Mesenteric fat pad (tissue), 1 donor: ENCODE data around the gene MARCHF11. TPM values are rescaled to one million over a fixed set of nuclear protein-coding genes. Genes with fewer than 3 reads are reported as not detected.

Experiments used
- DNase-seq: peaks from one replicate; pipeline ENCODE4 v3.0.0-alpha.2; 2020; ENCODE audit warnings: low spot score
- total RNA-seq: library from RNA; stranded (reverse); fragmentation: NEBNext Ultra II Directional; extraction: Animal tissue kit (Norgen Biotek cat#: 25700); gene quantifications from one replicate; pipeline ENCODE4 v1.2.1, GENCODE V29; 2021
- donor health status: DM: yes; HTN: yes; CAD: no.

The MARCHF11 gene
- total RNA-seq, 1 donor from 2014 or later = not detected

DNA sequence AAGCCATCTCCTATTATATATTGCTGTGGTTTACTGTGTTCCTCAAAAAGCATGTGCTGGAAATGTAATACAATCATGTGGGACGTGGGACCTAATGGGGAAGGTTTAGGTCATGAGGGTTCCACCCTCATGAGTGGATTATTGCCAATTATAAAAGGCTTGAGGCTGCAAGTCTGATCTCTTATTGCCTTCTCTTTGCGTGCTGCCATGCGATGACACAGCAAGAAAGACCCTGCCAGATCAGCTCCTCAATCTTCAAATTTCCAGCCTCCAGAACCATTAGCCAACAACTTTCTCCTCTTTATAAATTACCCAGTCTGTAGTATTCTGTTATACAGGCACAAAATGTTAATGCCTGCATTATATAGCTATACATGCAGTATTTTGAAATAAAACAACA, 45.4 kb downstream of the MARCHF11 start:
- no peak for DNase-seq

DNA sequence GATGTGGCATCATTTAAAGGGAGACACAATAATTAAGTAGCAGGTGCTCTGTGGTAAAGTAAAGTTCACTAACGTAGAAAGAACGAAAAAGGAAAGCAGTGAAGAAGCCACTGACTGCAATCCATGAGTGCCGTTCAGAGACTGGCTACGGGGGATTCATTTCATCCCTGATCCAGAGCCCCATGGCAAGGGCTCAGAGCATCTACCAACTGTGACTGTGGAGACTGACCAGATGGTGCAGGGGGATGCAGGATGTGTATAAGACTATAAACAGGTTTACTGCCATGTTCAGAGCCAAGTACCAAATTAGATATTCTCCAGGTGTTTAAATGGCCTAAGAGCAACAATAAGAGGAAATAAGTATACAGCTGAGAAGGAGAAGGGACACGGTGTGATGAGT, 47.7 kb downstream of the MARCHF11 start:
- DNase-seq = no peak

- DNase-seq = no peak
Observed at GRCh38 chr5:16128944-16129343, 50.6 kb downstream of the MARCHF11 start.

DNA sequence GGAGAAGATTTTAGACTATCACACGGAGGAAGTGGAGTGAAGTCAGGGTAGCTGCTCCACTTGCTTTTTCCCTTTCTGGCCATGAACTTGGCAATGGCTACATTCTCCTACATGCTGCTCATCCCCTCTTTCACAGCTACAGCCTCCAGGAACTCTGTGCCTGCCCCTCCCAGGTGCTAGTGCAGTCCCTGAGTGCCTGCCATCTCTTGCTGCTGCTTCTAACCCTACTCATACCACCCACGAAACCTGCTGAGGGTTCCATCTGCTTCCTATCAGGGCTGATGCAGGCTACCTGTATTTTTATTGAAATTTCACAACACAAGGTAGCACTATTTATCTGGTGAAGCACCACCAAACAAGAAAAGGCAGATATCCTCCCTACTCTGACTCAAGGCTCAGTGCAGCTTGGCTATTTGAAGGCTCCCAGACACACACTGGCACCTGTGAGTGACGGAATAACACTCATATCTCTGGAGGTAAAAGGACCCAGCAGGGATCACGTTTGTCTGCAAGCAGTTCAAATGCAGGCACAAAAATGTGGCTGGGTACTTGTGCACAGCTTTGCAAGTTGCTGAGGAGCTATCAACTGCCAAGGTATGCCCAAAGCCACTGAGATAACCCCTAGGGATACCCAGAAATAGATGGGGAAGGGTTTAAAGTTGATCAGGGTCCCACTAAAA, 51.6 kb downstream of the MARCHF11 start:
- DNase-seq = no peak

- no peak for DNase-seq
Observed at GRCh38 chr5:16120579-16120978, 59.0 kb downstream of the MARCHF11 start.

DNA sequence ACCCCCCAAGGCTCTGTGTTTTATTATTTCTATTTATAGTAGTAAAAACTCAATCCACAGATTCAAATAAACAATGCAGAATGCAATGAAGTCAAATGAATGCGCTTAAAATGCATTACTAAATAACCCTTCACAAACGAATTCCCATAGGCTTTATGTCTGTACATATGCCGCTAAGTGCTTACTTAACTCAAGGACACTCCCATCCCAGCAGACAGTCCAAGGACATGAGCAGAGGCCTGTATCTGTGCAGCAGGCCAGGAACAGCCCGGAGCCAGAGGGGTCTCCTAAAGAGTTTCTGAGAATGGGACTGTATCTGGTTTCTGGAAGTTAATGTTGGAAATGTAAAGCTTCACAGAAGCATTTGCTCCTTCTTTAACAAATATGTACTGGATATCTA, 59.8 kb downstream of the MARCHF11 start:
- DNase-seq = no peak

DNA sequence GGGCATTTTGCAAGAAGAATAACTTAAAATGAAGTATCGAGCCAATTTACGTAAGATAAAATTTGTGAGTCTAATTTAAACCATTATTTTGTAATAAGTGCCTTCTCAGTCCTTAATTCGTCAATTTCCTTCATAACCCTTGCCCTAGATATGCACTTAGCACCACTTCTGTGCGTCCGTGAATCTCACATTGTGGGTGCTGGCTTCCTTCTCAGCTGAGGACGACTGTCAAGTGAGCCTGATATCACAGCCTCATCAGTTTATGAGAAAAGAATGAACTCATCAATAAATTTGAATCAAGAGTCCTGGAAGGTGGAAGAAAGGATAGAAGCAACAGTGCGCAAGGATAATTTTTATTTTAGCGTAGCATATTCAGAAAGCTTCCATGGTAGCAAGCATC, 64.5 kb downstream of the MARCHF11 start:
- DNase-seq = no peak

DNA sequence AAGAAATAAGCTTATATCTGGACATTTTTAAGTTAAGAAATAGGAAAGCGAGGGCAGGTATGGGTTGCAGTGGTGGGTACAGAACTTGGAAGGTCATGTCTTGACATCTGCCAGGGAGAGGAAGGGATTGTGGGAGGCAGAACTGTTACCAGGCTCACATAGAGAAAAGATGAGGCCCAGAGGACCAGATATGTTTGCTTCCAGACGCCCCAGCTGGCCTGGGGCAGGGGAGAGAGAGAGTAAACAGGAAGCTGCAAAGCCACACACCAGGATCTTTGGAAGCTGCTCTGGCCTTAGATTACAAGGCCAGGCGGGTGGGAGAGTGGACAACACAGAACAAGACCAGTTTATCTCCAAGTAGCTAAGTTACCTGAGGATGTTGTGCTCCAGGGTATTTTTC, 71.2 kb downstream of the MARCHF11 start:
- DNase-seq = no peak

DNA sequence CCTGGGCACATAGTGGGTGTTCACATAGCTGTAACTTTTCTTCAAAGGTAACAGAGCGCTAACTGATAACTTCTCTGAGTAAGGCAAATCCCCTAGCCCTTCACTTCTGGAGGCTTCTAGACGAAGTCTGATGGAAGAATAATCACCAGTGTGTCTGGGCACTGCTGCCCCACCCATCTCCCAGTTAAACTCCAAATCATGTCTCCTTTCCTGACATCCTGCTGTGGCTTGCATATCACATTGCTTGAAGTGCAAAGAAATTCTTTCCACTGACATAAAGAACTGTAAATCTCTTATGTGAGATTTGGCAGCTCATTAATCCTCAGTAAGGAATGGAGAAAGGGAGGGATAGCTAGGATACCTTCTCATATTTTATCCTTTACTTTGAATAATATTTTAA, 74.6 kb downstream of the MARCHF11 start:
- DNase-seq = no peak

DNA sequence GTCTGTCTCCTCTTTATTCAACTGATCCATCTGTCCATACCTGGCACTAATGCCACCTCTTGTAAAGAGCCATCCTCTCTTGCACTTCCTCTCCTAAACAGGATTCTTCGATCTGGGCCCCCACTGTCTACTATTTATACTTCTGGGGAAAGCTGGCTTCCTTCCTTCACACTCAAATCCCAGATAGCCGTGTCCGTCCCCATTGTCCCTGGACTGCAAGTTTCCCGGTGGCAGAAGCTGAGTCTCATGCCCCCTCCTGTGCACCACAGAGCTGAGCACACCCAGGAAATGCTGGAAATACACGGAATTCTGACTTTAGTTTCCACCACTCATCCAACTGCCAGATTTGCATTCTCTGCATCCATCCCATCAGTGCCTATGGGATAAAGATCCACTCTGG, 84.0 kb downstream of the MARCHF11 start:
- DNase-seq = no peak

DNA sequence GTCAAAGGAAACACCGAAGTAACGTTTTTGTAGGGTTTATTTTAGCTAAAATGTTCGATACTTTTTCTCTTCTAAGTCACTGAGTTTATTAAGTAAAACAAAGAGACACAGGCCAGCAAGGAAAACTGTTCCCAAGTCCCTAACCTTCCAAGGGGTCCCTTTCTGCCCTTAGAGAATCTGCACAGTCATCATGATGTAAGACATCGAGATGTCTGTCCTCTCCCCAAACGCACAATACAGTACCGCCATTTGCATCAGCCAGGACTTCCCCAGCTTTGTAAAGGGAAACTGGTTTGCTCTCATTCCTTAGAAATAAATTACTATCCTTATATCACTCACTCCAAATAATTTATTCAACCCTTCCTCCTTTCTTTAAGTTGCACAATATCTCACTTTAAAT, 89.3 kb downstream of the MARCHF11 start:
- no peak for DNase-seq

DNA sequence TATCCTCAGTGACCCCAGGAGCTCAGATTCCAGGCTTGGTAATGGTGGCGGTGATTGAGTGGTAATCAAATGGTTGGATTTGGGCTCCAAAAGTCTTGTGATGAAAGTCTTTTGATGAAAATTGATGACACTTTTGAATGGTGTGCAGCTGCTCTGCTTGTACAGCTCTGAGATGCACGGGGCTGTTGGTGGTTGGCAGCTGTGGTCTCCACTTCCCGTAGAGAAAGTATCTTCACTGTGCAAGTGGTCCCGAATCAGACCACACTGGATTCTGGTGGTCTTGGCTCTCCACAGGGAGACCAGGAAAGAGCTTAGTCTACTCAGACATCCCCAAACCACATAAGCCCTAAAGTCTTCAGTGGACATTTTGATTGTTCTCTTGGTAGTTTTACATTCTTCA, 96.6 kb downstream of the MARCHF11 start:
- DNase-seq = no peak

- DNase-seq = no peak
Observed at GRCh38 chr5:16082053-16082452, 97.5 kb downstream of the MARCHF11 start.

DNA sequence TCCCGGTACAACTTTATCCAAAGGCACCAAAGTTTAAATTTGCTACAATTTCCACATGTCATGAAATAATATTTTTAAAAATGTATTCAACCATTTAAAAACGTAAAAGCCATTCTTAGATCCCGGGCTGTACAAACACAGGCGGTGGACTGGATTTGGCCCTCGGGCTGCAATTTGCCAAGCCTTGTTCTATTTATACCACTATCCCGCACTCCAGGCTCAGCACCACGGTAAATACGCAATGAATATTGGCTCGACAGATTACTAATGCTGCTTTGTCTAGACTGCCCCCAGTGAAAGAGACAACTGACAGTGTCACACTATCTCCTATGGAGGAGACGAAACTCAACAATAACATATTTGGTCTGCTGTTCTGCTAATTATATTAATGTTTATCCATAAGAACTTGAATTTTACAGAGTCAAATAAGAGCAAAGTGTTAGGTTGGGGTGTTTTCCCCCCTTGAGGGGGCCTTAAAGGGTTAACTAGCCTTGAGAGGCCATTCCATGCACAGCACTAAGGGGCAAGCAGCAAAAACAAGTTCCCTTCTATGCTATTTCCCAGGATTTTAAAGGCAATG, 98.1 kb downstream of the MARCHF11 start:
- DNase-seq = no peak

DNA sequence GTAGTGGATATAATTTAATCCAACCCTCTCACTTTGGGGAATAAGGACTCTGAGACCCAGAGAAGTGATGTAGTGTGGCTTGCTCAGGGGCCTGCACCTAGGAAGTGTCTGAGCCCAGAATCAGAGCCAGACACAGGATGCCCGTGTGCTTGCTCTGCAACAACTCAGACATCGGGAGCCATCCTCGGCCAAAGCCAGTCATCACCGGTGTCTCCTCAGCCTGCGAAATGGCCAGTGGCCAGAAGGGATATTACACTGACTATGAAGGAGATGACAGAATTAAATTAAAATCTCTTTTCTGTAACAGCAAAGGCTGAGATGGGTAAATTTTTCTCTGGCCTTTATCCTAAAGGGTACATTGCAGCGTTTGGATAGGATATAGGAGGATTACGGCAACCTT, 102.9 kb downstream of the MARCHF11 start:
- DNase-seq = no peak

DNA sequence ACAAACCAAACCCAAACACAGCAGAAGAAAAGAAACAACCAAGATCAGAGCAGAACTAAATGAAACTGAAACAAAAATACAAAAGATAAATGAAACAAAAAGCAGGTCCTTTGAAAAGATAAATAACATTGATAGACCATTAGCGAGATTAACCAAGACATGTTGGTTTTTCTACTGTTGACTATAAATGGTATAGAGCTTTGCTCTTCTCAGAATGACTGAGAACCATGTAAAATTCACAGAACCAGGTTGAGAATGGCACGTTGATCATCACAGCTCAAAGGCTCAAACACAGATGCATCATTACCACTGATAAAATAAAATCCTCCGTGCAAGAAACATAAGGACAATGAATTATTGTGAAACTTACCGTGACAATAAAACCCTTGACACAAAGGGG, 105.2 kb downstream of the MARCHF11 start:
- no peak for DNase-seq

GRCh38 chr5:16072616-16073015, 107.0 kb downstream of the MARCHF11 start:
- DNase-seq = no peak

GRCh38 chr5:16067415-16067814, 112.2 kb downstream of the MARCHF11 start:
- DNase-seq = no peak

- no peak for DNase-seq
Observed at GRCh38 chr5:16066810-16067209, 112.8 kb downstream of the MARCHF11 start.

DNA sequence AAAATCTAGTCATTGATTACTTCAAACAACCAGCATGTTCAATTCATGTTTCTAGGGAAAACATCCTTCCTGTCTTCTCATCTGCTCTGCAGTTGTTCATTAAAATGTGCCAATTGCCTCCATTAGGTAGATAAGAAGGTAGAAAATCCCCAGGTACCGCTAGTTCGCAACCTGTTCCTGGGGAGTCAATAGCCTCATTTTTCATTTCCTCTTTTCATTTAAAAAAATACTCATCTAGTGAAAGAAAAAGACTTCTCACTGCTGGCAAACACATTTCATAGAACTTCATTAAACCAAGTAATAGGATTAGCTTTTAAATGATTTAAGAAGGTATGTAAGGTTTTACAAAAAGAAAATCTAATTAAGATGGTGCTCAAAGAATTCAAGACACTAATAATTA, 113.3 kb downstream of the MARCHF11 start:
- DNase-seq = no peak

- no peak for DNase-seq
Observed at GRCh38 chr5:16065831-16066230, 113.8 kb downstream of the MARCHF11 start.

DNA sequence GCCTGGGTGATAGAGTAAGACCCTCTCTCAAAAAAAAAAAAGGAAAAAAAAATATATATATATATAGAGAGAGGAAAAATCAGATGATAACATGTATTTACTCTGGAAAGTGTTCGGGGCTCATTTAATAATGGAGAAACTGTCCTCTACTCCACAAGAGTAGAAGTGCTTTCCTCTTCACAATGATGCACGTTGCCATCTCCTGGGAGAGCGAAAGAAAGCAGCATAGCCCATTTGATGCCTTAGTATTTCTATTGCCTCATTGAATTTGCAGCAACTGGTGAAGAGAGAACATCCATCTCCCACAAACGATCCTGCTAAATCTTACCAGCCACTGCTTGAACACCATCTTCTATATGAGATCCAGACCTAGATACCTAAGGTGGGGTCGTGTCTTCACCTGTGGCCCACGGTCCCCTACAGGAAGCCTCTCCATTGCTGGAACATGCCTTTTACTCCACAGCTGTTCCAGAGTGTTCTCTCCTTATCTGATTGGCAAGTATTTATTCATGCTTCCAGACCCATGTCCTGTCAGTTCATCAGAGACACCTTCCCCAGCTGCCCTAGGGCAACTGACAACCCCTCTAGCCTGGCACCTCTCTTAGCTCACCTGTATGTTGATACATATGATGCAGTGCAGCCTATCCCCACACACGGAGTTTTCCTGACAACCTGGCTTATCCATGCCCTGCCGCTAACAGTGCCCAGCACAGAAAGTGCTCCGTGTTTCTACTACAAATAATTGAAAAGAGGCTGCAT, 115.3 kb downstream of the MARCHF11 start:
- no peak for DNase-seq

DNA sequence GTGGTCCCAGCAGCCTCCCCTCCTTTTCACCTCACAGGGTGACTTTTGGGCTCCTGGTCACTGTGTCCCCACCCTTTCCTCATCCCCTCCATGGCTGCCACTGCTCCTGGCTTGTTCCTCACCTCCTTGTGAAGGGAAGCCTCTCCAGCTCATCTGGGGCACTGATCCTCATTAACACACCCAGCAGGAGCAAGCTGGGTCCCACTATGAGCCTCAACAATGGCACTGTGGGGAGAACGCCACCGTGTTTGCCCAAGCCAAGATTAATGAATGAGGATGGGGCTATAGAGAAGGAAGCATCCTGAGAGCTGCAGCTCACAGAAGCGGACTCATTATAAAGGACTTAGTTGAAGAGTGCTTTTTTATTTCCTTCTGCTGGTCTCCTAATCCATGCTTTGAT, 118.4 kb downstream of the MARCHF11 start:
- DNase-seq = no peak
